GF-D8 (cell line): ENCODE data around the gene DLST.

Experiments
- DNase-seq: peaks from one replicate; lab custom pipeline; 2025; lab: John Stamatoyannopoulos, UW

Gene DLST

GRCh38 chr14:74881431-74882102 lies at the start of gene DLST:
Gene DLST (plus strand): TSS chr14:74881916. CDS start chr14:74881954, 38 bp downstream.
- peak; percentile 53 for DNase-seq

- DNase-seq, result no peak
Measured at GRCh38 chr14:74832849-74833248, 48.9 kb upstream of the DLST start.

GRCh38 chr14:74834692-74835392 lies 46.9 kb upstream of the DLST start:
- DNase-seq, result no peak

DNA sequence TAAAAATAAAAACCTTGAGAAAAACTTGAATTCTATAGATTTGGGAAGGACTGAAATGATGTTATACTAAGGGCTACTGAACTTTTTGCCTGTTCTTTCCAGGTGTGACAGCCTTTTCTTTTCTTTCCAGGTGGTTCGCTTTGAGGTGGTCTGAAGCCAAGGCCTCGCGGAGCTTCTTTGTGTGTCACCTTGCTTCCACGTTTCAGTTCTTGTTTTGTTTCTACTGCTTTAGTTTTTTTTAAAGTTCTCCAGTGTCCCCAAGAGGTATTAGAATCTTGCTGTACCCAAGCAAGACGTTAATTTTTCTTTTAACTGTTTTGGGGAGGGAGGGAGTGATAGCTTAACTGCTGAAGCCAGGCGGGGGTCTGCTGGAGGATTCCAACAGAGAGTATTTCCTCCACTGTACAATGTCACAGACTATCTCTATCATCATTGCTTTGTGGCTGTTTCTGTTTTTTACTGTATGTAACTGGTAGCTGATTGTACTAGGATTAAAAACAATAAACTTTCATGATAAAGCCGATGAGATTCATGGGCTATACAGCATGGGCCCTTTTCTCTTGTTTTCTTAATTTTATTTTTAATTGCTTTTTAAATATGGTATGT lies 46.0 kb upstream of the DLST start:
- no peak for DNase-seq

DNA sequence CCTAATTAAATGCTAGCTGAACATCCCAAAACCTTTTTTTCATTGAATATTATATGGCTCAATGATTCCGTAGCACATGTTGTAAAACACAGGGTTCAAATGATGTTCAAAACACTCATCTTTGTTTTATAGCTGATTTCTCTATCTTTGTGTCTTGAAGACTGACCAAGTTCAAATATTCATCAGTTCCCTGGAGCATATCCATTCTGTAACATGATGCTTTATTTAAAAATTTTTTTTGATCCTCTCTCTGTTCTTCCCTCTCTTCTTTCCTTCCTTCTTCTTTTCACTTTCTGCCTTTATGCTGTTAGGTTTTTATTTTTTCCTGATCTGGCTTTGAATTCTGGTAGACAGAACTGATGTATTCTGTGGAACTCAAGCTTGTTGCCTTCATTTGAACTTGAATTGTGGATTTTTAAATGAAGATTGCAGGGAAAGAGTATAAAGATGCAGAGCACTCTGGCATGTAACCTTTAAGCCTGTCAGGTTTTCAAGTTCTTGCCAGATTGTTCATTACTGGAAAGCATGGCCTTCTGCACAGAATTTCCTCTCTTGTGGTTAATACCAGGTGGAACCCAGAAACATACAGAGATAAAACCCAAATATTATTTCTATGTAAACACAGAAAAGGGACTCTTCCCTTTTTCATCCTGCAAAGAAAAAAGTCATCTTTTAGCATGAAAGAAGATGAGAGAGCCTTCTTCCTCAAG lies 45.3 kb upstream of the DLST start:
- no peak for DNase-seq

GRCh38 chr14:74838166-74838565 lies 43.5 kb upstream of the DLST start:
- no peak for DNase-seq

DNA sequence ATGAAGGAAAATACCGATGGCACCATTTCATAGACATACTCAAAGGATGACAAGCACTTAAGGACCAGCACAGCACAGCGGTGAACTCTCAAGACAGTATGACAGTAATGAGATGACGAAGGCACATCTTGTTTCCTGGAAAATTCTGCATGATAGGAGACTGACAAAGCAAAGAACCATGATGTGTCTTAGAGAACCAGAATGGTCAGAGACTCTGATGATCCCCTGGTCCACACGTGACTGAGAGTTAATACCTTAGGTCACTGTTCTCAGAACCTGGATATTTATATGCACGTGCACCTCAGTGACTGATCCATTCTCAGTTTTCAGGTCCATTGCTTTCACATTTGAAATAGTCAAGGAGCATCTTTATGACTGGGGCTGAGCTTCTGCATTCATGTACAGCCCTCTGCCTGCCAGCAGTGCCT lies 41.1 kb upstream of the DLST start:
- no peak for DNase-seq

DNA sequence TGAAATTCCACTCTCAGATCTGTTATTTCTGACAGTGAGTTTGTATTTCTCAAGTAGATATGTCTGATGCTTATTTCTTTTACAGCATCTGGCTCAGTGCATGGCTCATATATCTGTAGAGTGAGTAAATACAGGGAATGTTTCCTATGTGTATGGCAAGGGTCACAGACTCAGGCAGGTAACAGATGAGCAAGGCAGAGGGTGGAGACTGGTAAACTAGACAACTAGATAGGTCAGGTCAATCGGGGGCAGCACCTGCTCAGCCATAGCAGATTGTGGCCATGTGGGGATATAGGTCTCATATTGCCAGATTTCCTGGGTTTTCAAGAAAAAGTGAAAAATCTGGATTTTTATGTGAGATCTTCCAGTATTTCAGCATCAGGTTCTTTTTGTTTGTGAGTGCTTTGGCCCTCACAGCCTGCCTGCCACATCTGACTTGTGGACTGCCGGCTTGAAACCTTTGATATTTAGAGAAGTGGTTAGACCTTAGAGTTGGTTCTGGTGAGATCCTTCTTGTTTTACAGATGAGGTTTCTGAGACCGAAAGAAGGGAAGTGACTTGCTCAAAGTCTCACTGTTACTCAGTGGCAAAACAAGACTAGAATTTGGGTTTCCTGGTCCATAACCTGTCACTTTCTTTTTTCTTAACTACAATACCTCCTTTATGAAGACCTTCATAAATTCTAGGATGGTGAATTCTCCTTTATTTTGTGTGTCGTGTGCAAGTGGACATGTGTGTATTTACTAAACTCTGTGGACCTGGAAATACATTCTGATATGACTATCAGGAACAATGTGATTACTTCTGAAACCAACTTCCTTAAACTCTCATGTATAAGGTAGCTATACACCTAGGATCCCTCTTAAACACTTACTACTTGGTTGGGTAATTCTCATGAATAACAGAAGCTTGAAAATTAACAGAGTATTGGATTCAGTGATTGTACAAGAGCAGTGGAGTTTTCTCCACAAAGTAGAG lies 40.2 kb upstream of the DLST start:
- no peak for DNase-seq

DNA sequence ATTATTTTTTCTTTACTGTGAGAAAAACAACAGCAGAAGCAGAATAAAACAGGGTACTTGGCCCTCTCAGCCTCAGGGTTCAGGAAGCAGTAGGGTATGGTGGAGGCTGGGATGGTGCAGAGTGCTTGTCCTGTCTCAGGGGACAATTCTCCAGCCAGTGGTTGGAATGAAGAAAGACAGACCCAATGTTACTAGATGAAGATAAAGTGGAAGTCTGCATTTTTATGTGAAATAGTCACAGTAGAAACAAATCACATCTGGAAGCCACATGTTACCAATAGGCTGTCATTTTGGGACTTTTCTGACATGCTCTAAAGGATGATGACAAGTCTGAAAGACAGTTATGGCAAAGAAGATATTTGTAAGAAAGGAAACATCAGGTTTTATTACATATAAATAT lies 38.1 kb upstream of the DLST start:
- no peak for DNase-seq

DNA sequence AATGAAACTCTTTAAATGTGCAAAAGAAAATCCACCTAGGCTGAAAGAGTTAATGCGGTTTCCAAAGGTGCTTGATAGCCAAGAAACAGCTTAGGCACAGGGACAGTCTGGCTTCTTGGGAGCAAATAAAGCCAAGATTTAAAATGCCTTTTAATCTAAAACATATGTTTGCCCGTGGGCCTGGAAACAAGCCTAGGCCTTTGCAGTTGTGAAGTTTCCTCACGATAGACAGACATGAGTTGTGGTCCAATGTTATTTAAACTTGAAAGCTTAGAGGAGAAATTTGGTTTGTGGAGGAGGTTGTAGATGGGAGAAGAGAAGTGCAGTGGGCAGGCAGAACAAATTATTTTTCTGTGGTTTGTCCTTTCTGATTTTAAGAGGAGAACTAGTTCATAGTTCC lies 35.5 kb upstream of the DLST start:
- DNase-seq, result no peak

- no peak for DNase-seq
Measured at GRCh38 chr14:74846968-74847665, 34.6 kb upstream of the DLST start.

DNA sequence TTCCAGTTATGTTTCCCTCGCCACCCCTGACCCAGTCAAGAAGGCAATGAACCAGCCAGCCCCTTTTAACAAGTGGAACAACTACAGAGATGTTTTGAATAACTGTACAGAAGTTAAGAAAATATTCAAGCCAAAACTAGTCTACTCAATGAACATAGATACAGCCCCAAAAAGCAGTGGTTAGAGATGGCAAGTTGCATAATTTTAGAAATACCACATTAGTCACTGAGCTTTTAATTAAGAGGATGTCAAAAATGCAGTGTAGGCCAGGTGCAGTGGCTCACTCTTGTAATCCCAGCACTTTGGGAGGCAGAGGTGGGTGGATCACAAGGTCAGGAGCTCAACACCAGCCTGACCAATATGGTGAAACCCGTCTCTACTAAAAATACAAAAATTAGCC lies 32.9 kb upstream of the DLST start:
- no peak for DNase-seq

- no peak for DNase-seq
Measured at GRCh38 chr14:74852922-74853530, 28.7 kb upstream of the DLST start.

- no peak for DNase-seq
Measured at GRCh38 chr14:74853581-74853980, 28.1 kb upstream of the DLST start.

DNA sequence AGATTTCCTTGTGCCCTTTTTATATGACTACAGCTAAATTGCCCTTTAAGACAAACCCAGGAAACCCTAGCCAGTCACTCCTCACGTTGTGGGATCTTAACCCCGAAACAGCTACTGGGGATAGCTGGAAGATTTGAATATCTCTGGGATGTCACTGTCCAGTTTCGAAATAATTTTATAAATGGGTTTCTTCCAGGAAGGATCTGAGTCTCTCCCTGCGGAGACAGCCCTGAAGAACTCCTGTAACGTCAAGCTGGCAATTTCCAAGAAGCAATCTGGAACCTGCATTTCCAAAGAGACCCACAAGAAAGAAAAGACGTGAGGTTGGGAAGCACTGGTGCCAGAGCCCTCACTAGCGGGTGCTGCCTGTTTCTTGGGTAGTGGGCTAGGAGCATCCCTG lies 26.7 kb upstream of the DLST start:
- no peak for DNase-seq

GRCh38 chr14:74855945-74856344 lies 25.8 kb upstream of the DLST start:
- no peak for DNase-seq

DNA sequence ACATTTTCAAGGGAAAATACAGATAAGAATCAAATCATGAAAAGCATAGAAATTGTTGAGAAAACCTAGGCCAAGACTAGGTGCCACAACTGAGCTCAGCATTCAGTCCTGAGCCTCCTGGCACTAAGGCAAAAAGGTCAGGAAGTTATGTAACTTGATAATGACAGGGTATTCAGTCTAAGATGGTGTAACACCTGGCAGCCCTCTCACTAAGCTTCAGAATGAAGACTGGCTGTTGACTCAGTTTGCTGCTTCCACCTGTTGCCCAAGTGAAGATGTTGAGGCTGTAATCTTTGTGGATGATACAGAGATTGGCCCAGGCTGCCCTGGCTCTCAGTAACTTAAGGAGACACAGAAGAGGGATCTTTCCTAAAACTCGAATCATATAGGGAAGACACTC lies 25.4 kb upstream of the DLST start:
- no peak for DNase-seq

DNA sequence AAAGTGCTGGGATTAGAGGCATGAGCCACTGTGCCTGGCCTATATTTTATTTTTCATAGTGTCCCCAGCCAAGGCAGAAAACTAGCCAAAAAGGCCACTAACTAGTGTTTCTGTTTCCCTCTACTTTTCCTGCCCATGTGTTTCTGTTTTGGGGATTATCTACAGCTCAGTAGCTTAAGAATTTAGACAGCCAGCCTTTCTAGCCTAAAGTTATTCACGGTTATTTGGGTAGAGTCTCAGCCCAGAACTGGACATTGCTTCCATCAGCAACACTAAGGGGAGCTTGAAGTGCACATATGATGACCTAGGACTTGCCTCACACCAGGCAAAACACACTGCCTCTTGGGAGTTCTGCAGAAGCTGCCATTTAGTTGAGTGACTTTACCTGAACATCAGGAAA lies 23.7 kb upstream of the DLST start:
- no peak for DNase-seq

- DNase-seq, result no peak
Measured at GRCh38 chr14:74859757-74860552, 21.8 kb upstream of the DLST start.
